Gastrocnemius medialis (tissue), 4 donors: ENCODE data around the gene SOST. TPM values are rescaled to one million over a fixed set of nuclear protein-coding genes. Genes with fewer than 3 reads are reported as not detected.
"Not testable (repeated sequence)": the region's sequence is repeated elsewhere in the genome, so short reads cannot be mapped to it uniquely, and the experiment has no call there.

Source experiments
- ATAC-seq, 2 donors: fragments of 150-250 bp; one replicate each; pipeline ENCODE4 v1.9.1; 2016
- DNase-seq, 2 donors: peaks; one replicate each; pipeline ENCODE4 v3.0.0-alpha.2; 2019
- H3K27ac ChIP-seq, 4 donors: fragments of 200-600 bp; sonication (generic); 1 replicate in 1 of 4; 2 replicates in 3 of 4; pipeline ENCODE4 v1.5.1; 2016 to 2018; ENCODE audit warnings: mild to moderate bottlenecking in 2 of 4, moderate library complexity in 1 of 4
- H3K27me3 ChIP-seq, 3 donors: fragments of 200-600 bp; sonication (generic) in 2 of 3; 1 replicate in 1 of 3; 2 replicates in 2 of 3; pipeline versions ENCODE4 v1.5.1 to v1.6.0; 2016 to 2019; ENCODE audit warnings: mild to moderate bottlenecking in 1 of 3, moderate library complexity in 1 of 3
- H3K36me3 ChIP-seq, 2 donors: fragments of 200-600 bp; sonication (generic) in 1 of 2; one replicate each; pipeline ENCODE4 v1.5.1; 2017 to 2018
- H3K4me1 ChIP-seq, 2 donors: fragments of 200-600 bp; sonication (generic) in 1 of 2; one replicate each; pipeline ENCODE4 v1.5.1; 2016 to 2017; ENCODE audit warnings: mild to moderate bottlenecking in 2 of 2
- H3K4me3 ChIP-seq, 4 donors: fragments of 200-600 bp; sonication (generic) in 3 of 4; 1 replicate in 1 of 4; 2 replicates in 3 of 4; pipeline ENCODE4 v1.5.1; 2016 to 2019; ENCODE audit warnings: mild to moderate bottlenecking in 2 of 4
- H3K9me3 ChIP-seq, 3 donors: fragments of 200-600 bp; sonication (generic) in 2 of 3; 1 replicate in 1 of 3; 2 replicates in 2 of 3; pipeline ENCODE4 v1.5.1; 2016 to 2019
- CTCF ChIP-seq, 5 experiments: fragments of 450-650 bp in 3 of 5; fragments of 200-600 bp in 2 of 5; sonication (generic) in 2 of 5; IDR thresholded peaks in 4 of 5; conservative IDR thresholded peaks in 1 of 5; 1 replicate in 4 of 5; 2 replicates in 1 of 5; pipeline ENCODE4 v1.5.1; 2016 to 2019; ENCODE audit warnings: antibody characterized with exemption in 5 of 5, mild to moderate bottlenecking in 3 of 5, moderate library complexity in 3 of 5
- POLR2A ChIP-seq, 2 donors: fragments of 450-650 bp; IDR thresholded peaks; one replicate each; pipeline ENCODE4 v1.6.1; 2017; ENCODE audit warnings: antibody characterized with exemption in 2 of 2, mild to moderate bottlenecking in 2 of 2, moderate library complexity in 2 of 2
- in situ Hi-C, 4 donors: fragments of 200-750 bp; cut with MboI; loops; one replicate each; pipeline versions ENCODE4 v1.15.0 to v1.8.0; 2017; ENCODE audit warnings: low sequenced_read_pairs in 4 of 4
- intact Hi-C: fragments of 100-400 bp; cut with DNase I; formaldehyde crosslinking; loops from one replicate; pipeline ENCODE4 v1.15.1; 2023; ENCODE audit warnings: low total_unique reads
- total RNA-seq, 4 donors: library from RNA; depleted of rRNA; stranded (reverse); fragments of >200 nt; gene quantifications; one replicate each; pipeline versions ENCODE4 v1.1.0 to v1.2.3, GENCODE V29; 2016

SOST gene
- total RNA-seq, 4 donors from 2014 or later, result not detected

GRCh38 chr17:43801844-43802243 is 43.3 kb upstream of the SOST start:
- in situ Hi-C loops, result no loop called here
- Histone ChIP-seq H3K9me3 (no peaks in the 10 kb centered on the region), H3K4me3 (no peak overlapping the region), H3K27me3 (no peaks in the 10 kb centered on the region), H3K27ac (no peak overlapping the region), H3K36me3 (no peaks in the 10 kb centered on the region), H3K4me1 (no peaks in the 10 kb centered on the region)
- DNase-seq (no peak), ATAC-seq (no peak)
- TF ChIP-seq POLR2A (IDR thresholded peaks at IDR 0.05), result no peak
- no peak for TF ChIP-seq CTCF (IDR thresholded peaks at IDR 0.05 in 4 of 5, conservative IDR thresholded peaks at IDR 0.05 in 1 of 5)
- intact Hi-C loops, result no loop called here

GRCh38 chr17:43800736-43801135 is 42.1 kb upstream of the SOST start:
- no peaks in the 10 kb centered on the region for H3K36me3 ChIP-seq
- no peaks in the 10 kb centered on the region for H3K27me3 ChIP-seq
- intact Hi-C loops, result no loop called here
- no peak for ATAC-seq
- H3K4me3 ChIP-seq, result no peak overlapping the region
- no peak overlapping the region for H3K27ac ChIP-seq
- in situ Hi-C loops, result no loop called here
- H3K4me1 ChIP-seq, result no peaks in the 10 kb centered on the region
- H3K9me3 ChIP-seq, result no peaks in the 10 kb centered on the region
- DNase-seq, result no peak
- TF ChIP-seq CTCF (IDR thresholded peaks at IDR 0.05 in 4 of 5, conservative IDR thresholded peaks at IDR 0.05 in 1 of 5) (no peak), POLR2A (IDR thresholded peaks at IDR 0.05) (no peak)

- DNase-seq (no peak), ATAC-seq (no peak)
- H3K36me3 ChIP-seq, result no peaks in the 10 kb centered on the region
- in situ Hi-C loops, result no loop called here
- no peak overlapping the region for H3K27ac ChIP-seq
- H3K4me3 ChIP-seq, result no peak overlapping the region
- intact Hi-C loops, result no loop called here
- H3K9me3 ChIP-seq, result no peaks in the 10 kb centered on the region
- H3K4me1 ChIP-seq, result no peaks in the 10 kb centered on the region
- TF ChIP-seq CTCF (IDR thresholded peaks at IDR 0.05 in 4 of 5, conservative IDR thresholded peaks at IDR 0.05 in 1 of 5) (no peak), POLR2A (IDR thresholded peaks at IDR 0.05) (no peak)
- no peaks in the 10 kb centered on the region for H3K27me3 ChIP-seq
These were observed 40.5 kb upstream of the SOST start for GRCh38 chr17:43799047-43799446.

- not testable (repeated sequence) for H3K36me3 ChIP-seq
These were observed 39.4 kb upstream of the SOST start for GRCh38 chr17:43798024-43798423.

GRCh38 chr17:43792668-43793067 is 34.1 kb upstream of the SOST start:
- H3K4me3 ChIP-seq, H3K27ac ChIP-seq, H3K4me1 ChIP-seq, H3K9me3 ChIP-seq, H3K36me3 ChIP-seq, in situ Hi-C loops, DNase-seq, intact Hi-C loops, H3K27me3 ChIP-seq, ATAC-seq: not testable (repeated sequence)

More at GRCh38 chr17:43798024-43798423, 39.4 kb upstream of the SOST start:
- DNase-seq, H3K4me1 ChIP-seq, H3K4me3 ChIP-seq, ATAC-seq, H3K27ac ChIP-seq, H3K27me3 ChIP-seq, in situ Hi-C loops, H3K9me3 ChIP-seq, intact Hi-C loops: not testable (repeated sequence)

- H3K36me3 ChIP-seq, result no peaks in the 10 kb centered on the region
- H3K9me3 ChIP-seq, result no peaks in the 10 kb centered on the region
- ATAC-seq (peak; percentile 47 to 87), DNase-seq (no peak)
- intact Hi-C loops (no loop called here), in situ Hi-C loops (no loop called here)
- H3K4me3 ChIP-seq, result no peak overlapping the region
- peaks cover 0 to 4% of the 10 kb centered on the region in 2 donors for H3K4me1 ChIP-seq
- no peak overlapping the region for H3K27ac ChIP-seq
- no peaks in the 10 kb centered on the region for H3K27me3 ChIP-seq
- no peak for TF ChIP-seq POLR2A (IDR thresholded peaks at IDR 0.05)
- TF ChIP-seq CTCF (IDR thresholded peaks at IDR 0.05 in 4 of 5, conservative IDR thresholded peaks at IDR 0.05 in 1 of 5), result no peak
These were observed 33.0 kb upstream of the SOST start for GRCh38 chr17:43791589-43791988.
